ENCODE data around the gene FLT4.
A peak's percentile ranks its signal among the peaks of the same experiment; 100 is the strongest.

FLT4 gene

DNA sequence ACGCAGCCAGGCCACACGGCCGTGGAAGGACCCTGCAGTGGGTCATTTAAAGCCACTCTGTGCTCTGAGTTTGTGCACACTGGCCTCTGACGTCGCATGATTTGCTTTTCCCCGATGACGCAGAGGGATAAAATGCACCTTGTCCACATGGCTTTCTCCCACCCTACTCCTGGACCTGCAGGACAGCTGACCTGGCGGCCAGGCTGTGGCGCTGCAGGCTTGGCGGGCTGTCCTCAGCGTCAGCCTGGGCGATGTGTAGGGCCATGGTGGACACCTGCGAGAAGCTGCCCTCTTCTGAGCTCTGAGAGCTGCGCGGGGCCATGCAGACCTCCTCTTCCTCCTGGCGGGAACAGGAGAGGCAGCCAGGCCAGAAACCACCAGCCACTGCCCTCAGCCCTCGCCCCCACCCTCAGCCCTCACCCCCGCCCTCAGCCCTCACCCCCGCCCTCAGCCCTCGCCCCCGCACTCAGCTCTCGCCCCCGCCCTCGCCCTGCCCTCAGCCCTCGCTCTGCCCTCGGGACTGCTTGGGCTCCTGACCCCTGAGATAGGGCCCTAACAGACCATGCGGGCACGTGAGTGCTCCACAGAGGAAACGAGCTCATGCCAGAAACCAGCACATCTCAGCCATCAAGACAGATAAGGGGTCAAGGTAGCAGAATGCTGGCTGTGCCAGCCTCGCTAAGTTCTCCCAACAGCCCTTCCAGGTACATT lies 38.1 kb downstream of the FLT4 start:
- DNase-seq (ENCODE audit: low read depth) = no peak
- TF ChIP-seq, protein P1, sequence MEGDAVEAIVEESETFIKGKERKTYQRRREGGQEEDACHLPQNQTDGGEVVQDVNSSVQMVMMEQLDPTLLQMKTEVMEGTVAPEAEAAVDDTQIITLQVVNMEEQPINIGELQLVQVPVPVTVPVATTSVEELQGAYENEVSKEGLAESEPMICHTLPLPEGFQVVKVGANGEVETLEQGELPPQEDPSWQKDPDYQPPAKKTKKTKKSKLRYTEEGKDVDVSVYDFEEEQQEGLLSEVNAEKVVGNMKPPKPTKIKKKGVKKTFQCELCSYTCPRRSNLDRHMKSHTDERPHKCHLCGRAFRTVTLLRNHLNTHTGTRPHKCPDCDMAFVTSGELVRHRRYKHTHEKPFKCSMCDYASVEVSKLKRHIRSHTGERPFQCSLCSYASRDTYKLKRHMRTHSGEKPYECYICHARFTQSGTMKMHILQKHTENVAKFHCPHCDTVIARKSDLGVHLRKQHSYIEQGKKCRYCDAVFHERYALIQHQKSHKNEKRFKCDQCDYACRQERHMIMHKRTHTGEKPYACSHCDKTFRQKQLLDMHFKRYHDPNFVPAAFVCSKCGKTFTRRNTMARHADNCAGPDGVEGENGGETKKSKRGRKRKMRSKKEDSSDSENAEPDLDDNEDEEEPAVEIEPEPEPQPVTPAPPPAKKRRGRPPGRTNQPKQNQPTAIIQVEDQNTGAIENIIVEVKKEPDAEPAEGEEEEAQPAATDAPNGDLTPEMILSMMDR (conservative IDR thresholded peaks at IDR 0.05; ENCODE audit: control insufficient read depth, insufficient read depth, low read depth, low read length) = no peak
- H3K4me3 ChIP-seq (ENCODE audit: control insufficient read depth, low read depth, low read length) = no peak overlapping the region

DNA sequence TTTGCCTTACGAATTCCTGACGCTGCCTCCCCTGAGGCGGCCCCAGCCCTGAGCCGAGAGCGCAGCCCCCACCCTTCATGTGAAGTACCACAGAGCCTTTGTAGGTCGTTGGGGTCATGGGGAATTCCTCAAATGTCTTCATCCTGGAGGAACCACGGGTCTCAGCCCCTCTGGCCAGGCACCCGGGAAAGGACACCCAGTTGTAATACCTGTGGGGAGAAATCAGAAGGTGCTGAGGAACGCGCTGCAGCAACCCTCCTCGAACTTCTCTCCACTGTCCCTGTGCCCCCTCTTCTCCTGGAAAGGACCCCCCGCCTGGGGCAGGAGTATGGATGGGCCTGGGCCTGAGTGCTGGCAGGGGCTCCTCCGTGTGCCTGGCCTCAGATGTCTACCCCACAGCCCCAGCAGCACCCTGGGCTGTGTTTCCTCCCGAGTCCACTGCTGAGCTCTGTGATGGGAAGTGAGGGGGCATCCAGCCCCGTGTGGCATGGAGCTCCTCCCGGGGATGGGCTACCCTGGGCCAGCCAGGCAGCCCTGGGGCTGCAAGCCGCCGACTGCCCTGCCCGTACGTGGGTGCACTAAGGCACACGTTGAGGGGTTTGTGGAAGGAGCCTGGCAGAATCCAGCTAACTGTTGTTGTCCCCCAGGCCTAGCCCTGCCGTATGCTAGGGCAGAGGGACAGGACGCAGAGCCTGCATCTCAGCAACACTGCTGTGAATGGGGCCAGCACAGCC lies 39.4 kb downstream of the FLT4 start:
- TF ChIP-seq, protein P1 (conservative IDR thresholded peaks at IDR 0.05; ENCODE audit: control insufficient read depth, insufficient read depth, low read depth, low read length) = no peak

DNA sequence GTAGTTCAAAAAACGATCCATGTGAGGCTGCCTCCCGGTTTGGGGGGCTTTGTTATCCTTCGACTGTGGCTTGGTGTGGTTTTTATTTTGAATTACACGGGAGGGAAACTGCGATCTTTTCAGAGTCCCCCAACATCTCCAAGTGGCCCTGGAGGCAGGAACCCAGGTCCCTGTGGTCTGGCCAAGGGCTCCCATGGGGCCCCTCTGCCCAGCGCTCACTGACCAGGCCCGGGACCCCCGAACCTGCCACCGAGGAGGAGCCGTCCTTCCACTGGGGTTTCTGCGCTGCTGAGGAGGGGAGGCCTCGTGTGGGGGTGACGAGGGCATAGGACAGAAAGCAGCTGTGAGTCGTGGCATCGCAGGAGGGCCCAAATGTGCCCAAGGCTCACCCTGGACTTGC lies 40.0 kb downstream of the FLT4 start:
- no peak for DNase-seq (ENCODE audit: low read depth)
- TF ChIP-seq, protein P1 (conservative IDR thresholded peaks at IDR 0.05; ENCODE audit: control insufficient read depth, insufficient read depth, low read depth, low read length) = no peak
- H3K4me3 ChIP-seq (ENCODE audit: control insufficient read depth, low read depth, low read length) = no peak overlapping the region

More for the DNA sequence above, 39.4 kb downstream of the FLT4 start:
- no peak for DNase-seq (ENCODE audit: low read depth)
- H3K4me3 ChIP-seq (ENCODE audit: control insufficient read depth, low read depth, low read length) = no peak overlapping the region

DNA sequence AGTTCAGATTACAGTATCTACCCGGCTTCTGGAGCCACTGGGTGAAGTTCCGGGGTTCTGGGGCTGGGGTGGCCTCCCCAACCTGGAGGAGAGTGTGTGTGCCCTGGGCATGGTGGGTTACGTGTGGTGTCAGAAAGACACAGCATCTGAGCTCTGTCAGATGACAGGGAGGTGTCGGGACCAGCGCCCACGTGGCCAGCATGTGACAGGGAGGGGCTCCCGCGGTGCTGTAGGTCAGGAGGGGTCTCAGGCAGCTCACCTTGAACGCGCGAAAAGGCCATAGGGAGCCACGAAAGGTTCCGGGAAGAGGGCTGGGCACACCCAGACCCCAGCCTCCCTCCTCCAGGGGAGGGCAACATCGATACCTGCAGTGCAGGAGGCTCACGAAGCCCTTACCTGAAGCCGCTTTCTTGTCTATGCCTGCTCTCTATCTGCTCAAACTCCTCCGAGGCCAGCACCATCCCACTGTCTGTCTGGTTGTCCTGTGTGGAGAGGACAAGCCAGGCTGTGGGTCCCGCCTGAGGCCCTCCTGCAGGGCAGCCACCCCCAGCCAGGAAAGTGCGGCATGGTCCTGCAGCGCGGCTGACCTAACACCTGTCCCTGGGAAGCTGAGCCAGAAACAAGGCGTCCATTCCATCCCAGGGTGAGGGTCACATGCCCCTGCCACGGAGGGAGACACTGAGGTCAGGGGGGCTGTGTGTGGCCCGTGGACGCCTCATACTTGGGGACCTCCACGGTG lies 40.7 kb downstream of the FLT4 start:
- DNase-seq (ENCODE audit: low read depth) = no peak
- TF ChIP-seq, protein P1 (conservative IDR thresholded peaks at IDR 0.05; ENCODE audit: control insufficient read depth, insufficient read depth, low read depth, low read length) = no peak

DNA sequence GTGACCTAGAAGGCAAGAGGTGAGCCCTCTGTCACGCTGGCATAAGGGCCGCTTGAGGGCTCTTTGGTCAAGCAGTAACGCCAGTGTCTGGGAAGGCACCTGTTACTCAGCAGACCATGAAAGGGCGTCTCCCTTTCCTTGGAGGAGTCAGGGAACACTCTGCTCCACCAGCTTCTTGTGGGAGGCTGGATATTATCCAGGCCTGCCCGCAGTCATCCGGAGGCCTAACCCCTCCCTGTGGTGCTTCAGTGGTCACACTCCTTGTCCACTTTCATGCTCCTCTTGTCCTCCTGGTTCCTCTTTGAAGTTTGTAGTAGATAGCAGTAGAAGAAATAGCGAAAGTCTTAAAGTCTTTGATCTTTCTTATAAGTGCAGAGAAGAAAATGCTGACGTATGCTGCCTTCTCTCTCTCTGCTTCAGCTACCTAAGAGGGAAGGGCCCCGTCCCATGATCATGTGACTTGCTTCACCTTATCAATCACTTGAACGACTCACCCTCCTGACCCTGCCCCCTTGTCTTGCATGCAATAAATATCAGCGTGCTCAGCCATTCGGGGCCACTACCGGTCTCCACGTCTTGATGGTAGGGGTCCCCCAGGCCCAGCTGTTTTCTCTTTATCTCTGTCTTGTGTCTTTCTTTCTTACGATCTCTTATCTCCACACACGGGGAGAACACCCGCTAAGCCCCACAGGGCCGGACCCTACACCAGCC lies 41.4 kb downstream of the FLT4 start:
- peak; percentile 7 for DNase-seq (ENCODE audit: low read depth)
- no peak overlapping the region for H3K4me3 ChIP-seq (ENCODE audit: control insufficient read depth, low read depth, low read length)
- TF ChIP-seq, protein P1 (conservative IDR thresholded peaks at IDR 0.05; ENCODE audit: control insufficient read depth, insufficient read depth, low read depth, low read length) = no peak

More for the DNA sequence above, 40.7 kb downstream of the FLT4 start:
- no peak overlapping the region for H3K4me3 ChIP-seq (ENCODE audit: control insufficient read depth, low read depth, low read length)

DNA sequence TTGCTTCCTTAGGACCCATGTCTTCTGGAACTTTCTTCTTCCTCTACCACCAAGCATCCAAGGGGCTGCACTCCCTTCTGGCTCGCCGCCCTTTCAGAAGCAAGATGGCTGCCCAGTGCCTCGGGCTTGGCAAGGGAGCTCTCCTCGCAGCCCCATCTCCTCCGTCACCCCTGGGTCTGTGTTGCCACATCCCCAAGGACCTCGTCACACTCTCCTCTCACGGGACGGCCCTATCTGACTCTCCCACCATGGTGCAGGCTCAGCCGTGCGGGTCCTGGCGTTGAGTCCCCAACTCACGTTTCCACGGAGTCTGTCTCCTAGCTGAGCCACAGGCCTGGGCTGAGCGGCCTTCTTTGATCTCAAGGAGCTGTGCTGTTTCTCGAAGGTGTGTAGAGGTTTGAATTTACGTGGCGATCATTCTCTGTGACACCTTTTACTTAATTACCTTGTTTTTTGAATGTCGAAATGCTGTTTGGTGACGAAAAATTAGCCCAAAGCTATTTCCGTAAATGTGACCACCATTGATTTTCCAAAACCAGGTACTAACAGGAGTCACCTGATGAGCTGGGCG lies 43.1 kb downstream of the FLT4 start:
- no peak overlapping the region for H3K4me3 ChIP-seq (ENCODE audit: control insufficient read depth, low read depth, low read length)
- no peak for DNase-seq (ENCODE audit: low read depth)

More for the DNA sequence above, 43.1 kb downstream of the FLT4 start:
- TF ChIP-seq, protein P1 (conservative IDR thresholded peaks at IDR 0.05; ENCODE audit: control insufficient read depth, insufficient read depth, low read depth, low read length) = no peak
